Lower leg skin (tissue), 4 donors: ENCODE data around the gene OAS1. TPM values are rescaled to one million over a fixed set of nuclear protein-coding genes. Genes with fewer than 3 reads are reported as not detected.

ENCODE experiments used
- DNase-seq, 2 donors: peaks; one replicate each; pipeline ENCODE4 v3.0.0-alpha.2; 2019; ENCODE audit warnings: low spot score in 2 of 2
- H3K4me3 ChIP-seq: fragments of 200-600 bp; sonication (generic); 2 replicates; pipeline ENCODE4 v1.5.1; 2017; ENCODE audit warnings: mild to moderate bottlenecking, low read depth; ENCODE audit not compliant: poor library complexity, severe bottlenecking
- POLR2A ChIP-seq, 2 donors: fragments of 450-650 bp; IDR thresholded peaks; one replicate each; pipeline ENCODE4 v1.6.1; 2016 to 2017; ENCODE audit warnings: antibody characterized with exemption in 2 of 2, mild to moderate bottlenecking in 1 of 2, moderate library complexity in 1 of 2
- WGBS, 2 donors: methylation state at CpG; one replicate each; pipeline ENCODE4 v1.1.5; 2018; 5-methylcytosine and 5-hydroxymethylcytosine counted together
- intact Hi-C: fragments of 100-400 bp; cut with DNase I; formaldehyde crosslinking; loops from one replicate; pipeline ENCODE4 v1.15.0; 2023; ENCODE audit warnings: low total_unique reads
- total RNA-seq, 4 donors: library from RNA; depleted of rRNA; stranded (reverse); fragments of >200 nt; gene quantifications; one replicate each; pipeline ENCODE4 v1.1.0, GENCODE V29; 2016
- TF ChIP-seq, protein P1 (sequence below), 3 donors: fragments of 450-650 bp; IDR thresholded peaks; one replicate each; pipeline ENCODE4 v1.5.1; 2016; ENCODE audit warnings: antibody characterized with exemption in 3 of 3, mild to moderate bottlenecking in 3 of 3, moderate library complexity in 2 of 3

The OAS1 gene
- total RNA-seq, 4 donors from 2014 or later, result 16.2 to 25.2 (median 23.2) TPM

DNA sequence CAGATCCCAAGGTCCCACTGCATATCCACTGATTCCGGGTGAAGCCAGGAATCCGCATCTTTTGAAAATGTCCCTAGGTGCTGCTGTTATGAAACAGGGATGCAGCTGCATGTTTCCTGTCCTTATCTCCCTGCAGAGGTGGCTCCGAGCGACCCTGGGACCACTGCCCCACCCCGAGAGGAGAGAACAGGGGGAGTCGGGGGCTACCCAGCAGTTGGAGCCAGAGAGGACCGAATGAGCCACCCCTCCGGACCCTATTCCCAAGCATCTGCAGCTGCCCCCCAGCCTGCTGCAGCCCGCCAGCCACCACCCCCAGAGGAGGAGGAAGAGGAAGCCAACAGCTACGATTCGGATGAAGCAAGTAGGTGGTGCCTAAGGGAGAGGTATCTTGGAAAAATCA, 30.3 kb upstream of the OAS1 start:
- 41 to 51% methylated on average over 11 of the region's 11 CpGs for WGBS, 2 donors
- intact Hi-C loops, result no loop called here
- no peak overlapping the region for H3K4me3 ChIP-seq
- TF ChIP-seq POLR2A (IDR thresholded peaks at IDR 0.05), result no peak
- TF ChIP-seq, protein P1, sequence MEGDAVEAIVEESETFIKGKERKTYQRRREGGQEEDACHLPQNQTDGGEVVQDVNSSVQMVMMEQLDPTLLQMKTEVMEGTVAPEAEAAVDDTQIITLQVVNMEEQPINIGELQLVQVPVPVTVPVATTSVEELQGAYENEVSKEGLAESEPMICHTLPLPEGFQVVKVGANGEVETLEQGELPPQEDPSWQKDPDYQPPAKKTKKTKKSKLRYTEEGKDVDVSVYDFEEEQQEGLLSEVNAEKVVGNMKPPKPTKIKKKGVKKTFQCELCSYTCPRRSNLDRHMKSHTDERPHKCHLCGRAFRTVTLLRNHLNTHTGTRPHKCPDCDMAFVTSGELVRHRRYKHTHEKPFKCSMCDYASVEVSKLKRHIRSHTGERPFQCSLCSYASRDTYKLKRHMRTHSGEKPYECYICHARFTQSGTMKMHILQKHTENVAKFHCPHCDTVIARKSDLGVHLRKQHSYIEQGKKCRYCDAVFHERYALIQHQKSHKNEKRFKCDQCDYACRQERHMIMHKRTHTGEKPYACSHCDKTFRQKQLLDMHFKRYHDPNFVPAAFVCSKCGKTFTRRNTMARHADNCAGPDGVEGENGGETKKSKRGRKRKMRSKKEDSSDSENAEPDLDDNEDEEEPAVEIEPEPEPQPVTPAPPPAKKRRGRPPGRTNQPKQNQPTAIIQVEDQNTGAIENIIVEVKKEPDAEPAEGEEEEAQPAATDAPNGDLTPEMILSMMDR (IDR thresholded peaks at IDR 0.05), result no peak
- DNase-seq, result no peak

DNA sequence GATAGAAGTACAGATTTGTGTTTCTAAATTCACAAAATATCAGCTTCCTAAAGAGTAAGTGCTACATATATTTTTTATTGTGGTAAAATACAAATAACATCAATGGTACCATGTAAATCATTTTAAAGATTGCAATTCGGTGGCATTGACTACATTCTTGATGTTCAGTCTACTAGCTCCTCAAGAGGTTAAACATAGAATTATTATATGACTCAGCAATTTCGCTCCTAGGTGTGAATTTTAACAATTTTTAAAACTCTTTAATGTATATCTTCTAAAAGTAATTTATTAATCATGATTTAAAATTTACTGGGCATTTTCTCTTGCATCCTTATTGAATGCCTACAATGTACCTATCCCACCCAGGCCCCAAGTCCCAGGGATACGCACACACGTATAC, 29.8 kb upstream of the OAS1 start:
- no peak for DNase-seq
- H3K4me3 ChIP-seq, result no peak overlapping the region
- 59 to 62% methylated on average over 4 of the region's 4 CpGs for WGBS, 2 donors
- intact Hi-C loops, result no loop called here
- TF ChIP-seq, protein P1 (IDR thresholded peaks at IDR 0.05), result no peak
- TF ChIP-seq POLR2A (IDR thresholded peaks at IDR 0.05), result no peak

- DNase-seq, result no peak
- 84% methylated on average over 3 of the region's 3 CpGs for WGBS, 2 donors
- TF ChIP-seq POLR2A (IDR thresholded peaks at IDR 0.05), result no peak
- TF ChIP-seq, protein P1 (IDR thresholded peaks at IDR 0.05), result no peak
- no peak overlapping the region for H3K4me3 ChIP-seq
- intact Hi-C loops, result no loop called here
Observed at GRCh38 chr12:112878488-112878887, 28.3 kb upstream of the OAS1 start.

DNA sequence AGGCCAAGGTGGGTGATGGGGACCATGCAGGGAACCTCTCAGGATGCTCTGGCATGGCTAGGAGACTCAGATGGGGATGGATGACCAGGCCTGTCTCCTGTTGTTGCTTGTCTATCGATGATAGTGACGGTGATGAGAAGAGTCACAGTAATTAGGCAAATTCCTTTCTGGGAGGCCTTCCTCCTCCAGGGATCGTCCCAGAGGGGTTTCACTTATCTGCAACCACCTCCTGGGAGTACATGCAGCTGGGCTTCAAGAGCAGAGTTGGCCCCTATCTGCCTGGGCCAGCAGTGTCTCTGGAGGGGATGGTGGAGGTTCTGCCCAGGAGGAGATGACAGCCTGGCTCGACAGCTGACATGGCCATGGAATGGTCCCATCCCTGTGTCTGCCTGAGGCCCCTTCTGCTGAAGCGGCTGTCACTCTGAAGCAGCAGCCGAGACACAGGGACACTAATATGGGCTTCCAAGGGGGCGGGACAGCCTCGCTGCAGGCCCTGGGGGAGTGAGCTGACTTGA, 27.5 kb upstream of the OAS1 start:
- no peak overlapping the region for H3K4me3 ChIP-seq
- peak in 1 of 2 donors; percentile 67 for DNase-seq
- WGBS, 2 donors, result 54 to 56% methylated on average over 7 to 8 of the region's 8 CpGs
- intact Hi-C loops, result no loop called here
- TF ChIP-seq, protein P1 (IDR thresholded peaks at IDR 0.05), result no peak
- TF ChIP-seq POLR2A (IDR thresholded peaks at IDR 0.05), result no peak

GRCh38 chr12:112881602-112882001, 25.2 kb upstream of the OAS1 start:
- peak in 1 of 2 donors; percentile 66 for DNase-seq
- intact Hi-C loops, result no loop called here
- no peak for TF ChIP-seq POLR2A (IDR thresholded peaks at IDR 0.05)
- TF ChIP-seq, protein P1 (IDR thresholded peaks at IDR 0.05), result no peak
- 53 to 56% methylated on average over 6 of the region's 6 CpGs for WGBS, 2 donors
- no peak overlapping the region for H3K4me3 ChIP-seq

DNA sequence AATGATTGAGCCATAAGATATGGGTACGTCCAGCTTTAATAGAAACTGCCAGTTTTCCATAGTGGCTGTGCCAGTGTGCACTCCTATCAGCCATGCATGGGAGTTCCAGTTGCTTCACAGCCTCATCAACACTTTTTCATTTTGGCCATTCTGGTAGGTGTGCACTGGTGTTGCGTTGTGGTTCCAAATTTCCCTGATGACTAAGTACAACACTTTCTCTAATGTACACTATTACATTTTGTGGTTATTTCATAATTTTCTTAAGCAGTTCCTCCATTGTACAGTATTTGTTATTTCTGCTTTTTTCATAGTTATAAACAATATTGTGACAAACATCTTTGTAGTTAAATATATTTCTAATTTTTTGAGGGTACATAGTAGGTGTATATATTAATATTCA, 21.5 kb upstream of the OAS1 start:
- H3K4me3 ChIP-seq, result no peak overlapping the region
- WGBS, 2 donors, result 54 to 80% methylated on average over 2 of the region's 2 CpGs
- DNase-seq, result peak in 1 of 2 donors; percentile 3
- intact Hi-C loops, result no loop called here
- TF ChIP-seq, protein P1 (IDR thresholded peaks at IDR 0.05), result no peak
- TF ChIP-seq POLR2A (IDR thresholded peaks at IDR 0.05), result no peak
